Kidney tubule cell (primary cell): ENCODE measurements around the gene MAML2.
A peak's percentile ranks its signal among the peaks of the same experiment; 100 is the strongest.
"Not testable (repeated sequence)": the region's sequence is repeated elsewhere in the genome, so short reads cannot be mapped to it uniquely, and the experiment has no call there.

ENCODE experiments used
- DNase-seq: peaks from one replicate; pipeline ENCODE4 v3.0.0-alpha.2; 2018; ENCODE audit warnings: low spot score

Gene MAML2

GRCh38 chr11:96268527-96268926, 74.5 kb downstream of the MAML2 start:
- not testable (repeated sequence) for DNase-seq

DNA sequence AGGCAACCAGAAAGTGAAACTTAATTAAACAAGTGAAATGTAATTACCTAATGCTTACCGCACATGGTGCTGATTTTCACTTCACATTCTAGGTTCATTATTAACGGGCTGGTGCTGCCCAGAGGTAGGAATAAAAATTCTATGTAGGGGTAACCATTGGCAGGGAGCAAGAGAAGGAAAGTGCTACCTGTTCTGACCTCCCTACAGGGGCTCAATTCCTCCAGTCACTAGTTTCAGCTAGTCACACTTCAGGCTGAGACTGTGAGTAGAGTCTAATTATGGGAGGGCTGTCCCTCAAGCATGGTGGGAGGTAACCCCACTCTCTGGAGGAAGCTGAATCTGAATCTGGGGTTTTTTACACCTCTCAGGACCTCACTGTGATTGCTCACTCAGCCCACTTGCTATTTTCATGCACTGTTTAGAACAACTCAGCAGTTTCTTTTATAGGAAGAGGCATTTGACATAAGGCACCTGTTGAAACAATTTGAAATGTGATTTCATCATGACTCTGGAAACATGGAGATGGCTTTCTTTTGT, 75.4 kb downstream of the MAML2 start:
- peak; percentile 26 for DNase-seq

GRCh38 chr11:96267001-96267495, 75.9 kb downstream of the MAML2 start:
- no peak for DNase-seq

DNA sequence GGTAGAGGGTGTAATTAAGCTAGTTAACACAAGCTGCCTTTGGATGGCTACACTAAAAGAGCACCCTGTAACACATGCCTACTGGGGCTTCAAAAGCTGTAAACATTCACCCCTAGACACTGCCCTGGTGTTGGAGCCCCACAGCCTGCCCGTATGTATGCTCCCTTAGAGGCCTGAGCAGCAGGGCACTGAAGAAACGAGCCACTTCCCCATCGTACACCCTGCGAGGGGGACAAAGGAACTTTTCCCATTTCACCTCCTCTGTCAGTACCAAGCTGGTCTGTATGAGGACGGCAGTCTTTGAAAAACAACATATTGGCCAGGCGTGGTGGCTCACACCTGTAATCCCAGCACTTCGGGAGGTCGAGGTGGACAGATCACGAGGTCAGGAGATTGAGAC, 77.0 kb downstream of the MAML2 start:
- DNase-seq, result no peak

- no peak for DNase-seq
Measured at GRCh38 chr11:96265220-96265737, 77.7 kb downstream of the MAML2 start.

DNA sequence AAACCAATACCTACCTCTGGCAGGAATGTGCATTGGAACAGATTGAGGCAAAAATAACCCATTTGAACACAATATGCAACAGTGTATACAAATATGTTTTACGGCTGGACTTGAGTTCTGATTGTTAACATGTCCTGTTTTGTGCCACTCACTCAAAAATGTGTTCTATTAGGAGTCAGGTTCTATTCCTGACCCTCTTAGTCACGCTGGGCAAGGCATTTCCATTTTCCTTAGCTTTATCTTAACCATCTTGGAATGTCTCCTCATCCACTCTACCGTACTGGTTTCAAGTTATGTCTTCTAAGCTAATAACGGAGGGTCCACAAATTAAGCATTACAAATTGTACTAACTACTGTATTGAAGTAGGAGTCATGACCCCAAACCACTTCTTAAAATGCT, 78.6 kb downstream of the MAML2 start:
- DNase-seq, result no peak

DNA sequence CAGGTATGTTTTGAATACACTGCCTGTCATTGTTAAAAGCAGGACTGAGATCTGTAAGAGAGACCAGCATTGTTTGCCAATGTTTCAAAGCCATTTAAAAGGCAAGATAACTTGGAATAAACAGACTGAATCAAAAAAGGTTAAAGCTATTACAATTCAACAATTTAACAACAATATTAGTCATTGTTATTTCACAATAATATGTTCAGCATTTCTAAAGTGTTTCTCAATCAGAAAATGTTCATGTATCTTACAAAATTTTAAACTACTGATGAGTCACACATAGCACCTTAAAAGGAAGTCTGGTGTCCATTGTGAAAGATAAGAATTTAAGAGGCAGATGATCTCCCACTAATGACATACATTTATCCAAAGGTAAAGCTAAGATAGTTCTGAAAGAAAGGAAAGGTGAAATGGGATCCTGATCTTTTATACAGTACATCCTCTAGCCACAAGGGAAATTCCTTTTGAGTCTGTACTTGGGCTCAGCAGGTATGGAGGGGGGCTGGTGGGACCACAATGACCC, 79.7 kb downstream of the MAML2 start:
- peak; percentile 43 for DNase-seq

DNA sequence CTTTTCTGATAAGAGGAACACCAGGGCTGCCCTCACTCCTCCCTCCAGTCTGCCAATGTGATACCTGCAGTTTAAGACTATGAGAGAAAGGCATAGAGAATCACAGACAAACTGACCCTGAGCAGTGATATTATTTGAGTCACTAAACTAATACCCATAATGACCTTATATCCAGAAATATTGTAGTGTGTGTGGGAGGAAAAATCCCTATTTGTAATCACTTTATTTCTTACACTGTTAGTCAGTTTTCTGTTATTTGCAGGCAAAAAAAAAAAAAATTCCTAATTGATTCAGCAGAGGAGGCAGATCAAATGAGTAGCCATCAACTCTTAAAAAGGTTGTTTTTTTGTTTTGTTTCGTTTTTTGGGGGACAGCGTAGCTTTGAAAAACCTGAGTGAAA, 82.5 kb downstream of the MAML2 start:
- no peak for DNase-seq

- no peak for DNase-seq
Measured at GRCh38 chr11:96260067-96260511, 82.9 kb downstream of the MAML2 start.

- peak; percentile 93 for DNase-seq
Measured at GRCh38 chr11:96259134-96259830, 83.7 kb downstream of the MAML2 start.

GRCh38 chr11:96257972-96258934, 84.7 kb downstream of the MAML2 start:
- DNase-seq, result peak; percentile 44

DNA sequence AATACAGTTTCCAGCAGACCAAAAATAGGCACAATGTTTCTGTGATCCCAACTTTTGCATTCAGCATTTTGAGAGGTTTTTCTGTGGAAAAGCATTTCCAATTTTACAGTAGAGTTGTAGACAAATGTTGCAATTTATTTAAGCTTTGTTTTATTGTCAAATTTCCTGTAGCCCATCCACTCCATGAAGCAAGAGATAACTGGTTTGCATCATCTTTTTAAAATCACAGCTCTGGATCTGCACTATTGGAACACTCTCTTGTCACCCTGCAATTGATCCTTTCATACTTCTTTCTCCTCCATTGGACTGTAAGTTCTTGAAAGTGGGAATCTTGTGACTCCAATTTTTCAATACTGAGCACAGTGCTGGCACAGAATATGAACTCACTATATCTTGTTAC, 86.0 kb downstream of the MAML2 start:
- no peak for DNase-seq

GRCh38 chr11:96256215-96257011, 86.6 kb downstream of the MAML2 start:
- DNase-seq, result no peak

- no peak for DNase-seq
Measured at GRCh38 chr11:96254854-96255253, 88.1 kb downstream of the MAML2 start.

GRCh38 chr11:96254087-96254486, 88.9 kb downstream of the MAML2 start:
- DNase-seq, result no peak

DNA sequence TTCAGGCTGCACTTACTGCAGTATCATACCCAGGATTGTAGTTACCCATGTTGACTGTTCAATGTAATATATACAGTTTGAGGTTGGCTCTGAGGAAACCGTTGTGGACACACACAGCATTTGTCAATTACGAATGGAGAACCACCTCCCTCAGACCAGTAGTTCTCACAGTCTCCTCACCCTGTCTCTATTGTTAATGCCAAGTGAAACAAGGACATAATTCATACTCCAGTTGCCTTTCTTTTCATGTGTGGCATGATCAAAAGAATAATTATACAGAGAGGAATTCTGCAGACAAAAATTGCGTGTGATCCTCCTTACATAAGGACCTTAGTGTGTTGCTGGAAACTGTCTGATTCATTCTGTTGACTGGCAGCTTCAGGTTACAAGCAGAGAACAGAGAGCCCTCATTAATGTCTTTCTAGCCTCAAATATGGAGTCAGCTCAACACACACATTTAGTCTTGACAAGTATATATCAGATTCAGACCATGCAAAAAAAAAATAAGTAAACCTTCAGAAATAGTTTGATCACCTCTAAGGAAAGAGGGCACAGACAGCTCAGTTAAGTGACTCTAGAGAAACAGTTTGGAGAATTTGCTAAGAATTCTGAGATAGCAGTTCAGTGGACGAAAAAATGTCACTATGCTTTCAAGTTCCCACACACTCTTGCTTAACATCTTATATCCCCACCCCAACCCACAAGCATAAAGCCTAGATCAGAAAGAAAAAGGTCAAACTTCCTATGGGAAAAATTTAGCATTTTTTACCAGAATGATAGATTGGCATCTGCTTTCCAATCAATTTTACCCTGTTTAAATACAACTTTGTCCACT, 96.1 kb downstream of the MAML2 start:
- peak; percentile 54 for DNase-seq

DNA sequence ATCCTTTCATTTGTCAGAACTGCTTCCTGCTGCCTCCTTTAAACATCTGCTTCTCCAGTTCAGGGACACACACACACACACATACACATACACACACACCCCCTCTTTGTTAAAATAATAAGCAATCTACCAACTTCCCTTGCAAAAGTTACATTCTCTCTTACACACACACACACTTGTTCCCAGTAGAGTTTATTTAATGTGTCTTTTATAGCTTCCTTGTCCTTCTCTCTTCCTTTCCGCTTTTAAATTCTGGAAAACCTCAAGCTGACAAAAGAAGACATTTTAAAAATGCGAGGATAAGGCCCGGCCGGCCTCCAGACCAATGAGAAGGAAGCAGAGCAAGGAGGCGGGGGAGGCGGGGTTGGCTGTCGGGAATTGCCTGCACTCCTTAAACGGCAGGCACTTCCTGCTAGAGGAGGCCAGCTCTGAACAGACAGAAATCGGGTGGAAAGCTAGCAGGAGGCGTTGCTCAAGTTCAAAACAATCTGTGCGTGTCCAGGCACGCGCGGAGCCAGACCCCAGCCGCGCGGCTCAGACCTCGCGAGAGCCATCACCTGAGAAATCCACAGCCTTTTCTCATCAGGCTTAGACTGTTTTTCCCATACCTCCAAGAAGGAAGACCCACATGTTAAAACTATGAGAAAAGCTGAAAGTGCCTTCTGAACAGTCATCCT, 99.9 kb downstream of the MAML2 start:
- DNase-seq, result peak; percentile 98

GRCh38 chr11:96242191-96242847, 100.7 kb downstream of the MAML2 start:
- no peak for DNase-seq

DNA sequence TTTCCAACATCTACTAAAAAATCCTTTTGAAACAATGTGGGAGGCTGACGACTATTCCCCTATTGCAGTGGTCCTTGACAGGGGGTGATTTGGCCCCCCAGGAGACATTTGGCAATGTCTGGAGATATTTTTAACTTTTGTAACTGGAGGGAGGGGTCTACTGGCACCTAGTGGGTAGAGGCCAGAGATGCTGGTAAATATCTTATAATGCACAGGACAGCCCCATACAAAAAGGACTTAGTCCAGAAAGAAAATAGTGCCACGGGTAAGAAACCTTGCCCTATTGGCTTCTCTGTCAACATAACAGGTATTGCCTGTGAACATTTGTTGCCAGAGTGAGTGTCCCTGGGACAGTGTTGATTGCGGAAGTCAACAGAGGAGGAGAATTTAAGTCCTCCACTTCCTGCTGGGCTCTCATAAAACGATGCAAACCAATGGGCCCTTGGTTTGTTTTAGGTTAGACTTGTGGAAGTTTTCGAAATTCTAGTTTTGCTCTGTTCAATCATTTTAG, 101.6 kb downstream of the MAML2 start:
- DNase-seq, result no peak
